ENCODE measurements around the gene ZBTB44.
A peak's percentile ranks its signal among the peaks of the same experiment; 100 is the strongest.
"Not testable (repeated sequence)": the region's sequence is repeated elsewhere in the genome, so short reads cannot be mapped to it uniquely, and the experiment has no call there.

Gene ZBTB44

GRCh38 chr11:130312046-130312445, 2.7 kb downstream of the ZBTB44 start:
- DNase-seq (ENCODE audit: low read depth), result no peak

GRCh38 chr11:130310622-130311021, 4.1 kb downstream of the ZBTB44 start:
- DNase-seq (ENCODE audit: low read depth), result no peak

- peak; percentile 84 for DNase-seq (ENCODE audit: low read depth)
These were observed 5.8 kb downstream of the ZBTB44 start for GRCh38 chr11:130308886-130309285.

DNA sequence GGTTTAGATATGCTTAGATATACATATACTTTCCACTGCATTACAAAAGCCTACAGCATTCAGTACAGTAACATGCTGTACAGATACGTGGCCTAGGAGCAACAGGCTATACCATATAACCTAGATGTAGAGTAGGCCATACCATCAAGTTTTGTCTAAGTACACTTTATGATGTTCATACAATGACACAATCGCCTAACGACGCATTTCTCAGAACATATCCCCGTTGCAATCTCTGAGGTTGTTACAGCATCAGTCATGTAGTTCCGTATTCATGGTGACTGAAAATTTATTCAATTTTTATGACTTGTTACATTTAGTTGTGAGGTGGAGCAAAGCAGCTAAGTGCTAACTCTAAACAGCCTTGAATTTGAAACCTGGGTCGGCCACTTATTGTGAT, 6.7 kb downstream of the ZBTB44 start:
- no peak for DNase-seq (ENCODE audit: low read depth)

DNA sequence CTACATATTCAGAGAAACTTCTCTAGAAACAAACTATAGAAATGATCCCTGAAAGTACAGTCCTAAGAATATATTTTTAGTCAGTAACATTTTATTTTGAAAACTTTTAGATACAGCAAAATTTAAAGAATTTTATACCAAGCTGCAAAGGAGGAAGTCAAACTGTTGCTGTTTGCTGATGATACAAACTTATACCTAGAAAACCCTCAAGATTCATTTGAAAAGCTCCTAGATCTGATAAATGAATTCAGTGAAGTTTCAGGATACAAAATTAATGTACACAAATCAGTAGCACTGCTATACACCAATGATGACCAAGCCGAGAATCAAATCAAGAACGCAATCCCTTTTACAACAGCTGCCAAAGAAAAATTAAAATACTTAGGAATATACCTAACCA, 10.1 kb downstream of the ZBTB44 start:
- DNase-seq (ENCODE audit: low read depth), result no peak

- DNase-seq (ENCODE audit: low read depth), result no peak
These were observed 13.7 kb downstream of the ZBTB44 start for GRCh38 chr11:130301002-130301401.

DNA sequence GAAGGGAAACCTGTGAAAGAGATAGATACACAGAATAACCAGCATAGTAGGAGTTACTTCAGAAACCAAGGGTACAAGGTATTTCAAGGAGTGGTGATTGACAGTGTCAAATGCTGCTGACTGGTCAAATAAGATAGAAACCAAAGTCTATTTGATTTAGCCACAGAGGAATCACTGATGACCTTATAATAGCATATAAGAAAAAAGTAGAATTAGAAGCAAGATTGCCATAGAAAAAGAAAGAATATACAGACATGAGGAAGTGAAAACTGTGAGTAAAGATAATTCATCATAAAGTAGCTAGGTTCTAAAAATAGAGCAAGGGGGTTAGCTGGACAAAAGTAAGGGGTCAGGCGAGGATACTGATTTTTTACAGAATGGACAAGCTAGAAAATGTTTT, 14.2 kb downstream of the ZBTB44 start:
- no peak for DNase-seq (ENCODE audit: low read depth)

- DNase-seq (ENCODE audit: low read depth), result no peak
These were observed 14.7 kb downstream of the ZBTB44 start for GRCh38 chr11:130299978-130300377.

DNA sequence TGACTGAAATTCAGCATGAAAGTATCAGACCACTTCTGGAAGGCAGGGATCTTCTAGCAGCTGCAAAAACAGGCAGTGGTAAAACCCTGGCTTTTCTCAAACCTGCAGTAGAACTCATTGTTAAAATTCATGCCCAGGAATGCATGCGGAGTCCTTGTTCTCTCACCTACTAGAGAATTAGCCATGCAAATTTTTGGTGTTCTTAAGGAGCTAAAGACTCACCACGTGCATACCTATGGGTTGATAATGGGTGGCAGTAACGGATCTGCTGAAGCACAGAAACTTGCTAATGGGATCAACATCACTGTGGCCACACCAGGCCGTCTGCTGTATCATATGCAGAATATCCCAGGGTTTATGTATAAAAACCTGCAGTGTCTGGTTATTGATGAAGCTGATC, 19.1 kb downstream of the ZBTB44 start:
- no peak for DNase-seq (ENCODE audit: low read depth)

- no peak for DNase-seq (ENCODE audit: low read depth)
These were observed 32.6 kb downstream of the ZBTB44 start for GRCh38 chr11:130282111-130282510.

GRCh38 chr11:130281341-130281740, 33.4 kb downstream of the ZBTB44 start:
- not testable (repeated sequence) for DNase-seq (ENCODE audit: low read depth)

DNA sequence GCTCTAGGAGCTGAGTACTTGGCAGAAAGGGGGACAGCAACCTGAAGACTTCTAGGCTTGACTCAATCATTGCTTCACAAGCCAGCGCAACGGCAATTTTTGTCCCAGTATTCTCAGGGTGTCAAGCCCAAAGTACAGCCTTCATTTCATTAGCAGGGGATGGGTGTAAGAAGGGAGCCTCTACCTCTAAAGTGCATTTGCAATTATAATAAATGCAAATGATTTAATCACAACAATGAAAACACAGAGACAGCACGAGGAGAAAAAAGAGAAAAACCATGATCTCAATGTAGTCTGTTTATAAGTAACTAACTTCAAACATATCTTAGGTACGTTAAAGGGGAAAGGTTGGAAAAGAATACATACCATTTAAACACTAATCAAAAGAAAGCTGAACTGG, 34.7 kb downstream of the ZBTB44 start:
- DNase-seq (ENCODE audit: low read depth), result no peak

DNA sequence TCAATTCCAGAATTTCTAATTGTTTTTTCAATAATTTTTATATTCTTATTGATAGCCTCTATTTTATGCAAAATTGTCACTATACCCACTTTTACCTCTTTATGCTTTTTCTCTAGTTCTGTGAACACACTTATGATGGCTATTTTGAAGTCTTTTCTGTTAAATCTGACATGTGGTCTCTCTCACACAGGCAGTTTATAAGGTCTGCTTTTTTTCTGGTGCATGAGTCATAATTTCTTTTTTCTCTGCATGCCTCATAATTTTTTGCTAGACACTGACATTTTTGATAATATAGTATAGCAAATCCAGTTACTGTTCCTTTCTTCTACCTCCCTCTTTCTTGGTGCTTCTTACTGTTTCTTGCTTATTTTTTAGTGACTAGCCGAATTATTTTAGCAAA, 36.0 kb downstream of the ZBTB44 start:
- DNase-seq (ENCODE audit: low read depth), result peak; percentile 24

DNA sequence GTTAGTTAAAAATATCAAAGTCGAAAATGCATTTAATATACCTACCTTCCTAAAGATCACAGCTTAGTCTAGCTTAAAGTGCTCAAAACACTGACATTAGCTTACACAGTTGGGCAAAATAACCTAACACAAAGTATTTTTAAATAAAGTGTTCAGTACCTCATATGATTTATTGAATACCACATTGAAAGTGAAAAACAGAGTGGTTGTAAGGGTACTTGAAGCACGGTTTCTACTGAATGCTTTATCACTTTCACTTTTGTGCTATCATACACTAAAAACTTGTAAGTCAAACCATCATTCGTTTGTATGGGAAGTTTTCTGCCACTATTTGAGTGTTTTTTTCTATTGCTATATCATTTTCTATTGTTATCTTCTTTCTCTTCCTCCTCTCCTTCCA, 36.6 kb downstream of the ZBTB44 start:
- no peak for DNase-seq (ENCODE audit: low read depth)

- no peak for DNase-seq (ENCODE audit: low read depth)
These were observed 42.4 kb downstream of the ZBTB44 start for GRCh38 chr11:130272336-130272735.

DNA sequence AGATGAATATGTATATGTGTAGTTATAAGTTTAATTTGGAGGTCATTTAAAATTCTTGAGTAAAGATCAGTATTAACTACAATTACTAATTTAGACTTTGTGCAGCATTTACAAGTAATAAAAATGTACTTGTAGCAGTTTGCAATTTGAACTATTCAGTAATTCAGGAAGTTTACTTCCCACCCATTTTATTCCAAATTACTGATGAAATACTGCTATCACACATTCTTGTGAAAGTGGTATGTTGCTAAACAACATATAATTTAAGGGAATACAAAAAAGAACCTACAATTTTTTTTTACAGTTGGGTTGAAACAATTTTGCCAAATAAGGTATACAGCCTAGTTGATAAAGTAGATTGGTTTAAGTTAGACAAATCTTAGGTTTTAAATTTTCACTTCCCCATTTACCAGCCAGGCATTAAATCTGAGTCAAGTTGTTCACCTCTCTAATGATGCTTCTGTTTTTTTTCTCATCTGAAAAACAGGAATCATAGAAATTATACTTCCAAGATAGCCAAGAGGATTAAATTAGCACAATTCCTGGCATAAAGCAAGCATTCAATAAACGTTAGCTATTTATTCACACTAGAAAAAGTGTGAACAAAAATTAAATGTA, 45.3 kb downstream of the ZBTB44 start:
- no peak for DNase-seq (ENCODE audit: low read depth)

DNA sequence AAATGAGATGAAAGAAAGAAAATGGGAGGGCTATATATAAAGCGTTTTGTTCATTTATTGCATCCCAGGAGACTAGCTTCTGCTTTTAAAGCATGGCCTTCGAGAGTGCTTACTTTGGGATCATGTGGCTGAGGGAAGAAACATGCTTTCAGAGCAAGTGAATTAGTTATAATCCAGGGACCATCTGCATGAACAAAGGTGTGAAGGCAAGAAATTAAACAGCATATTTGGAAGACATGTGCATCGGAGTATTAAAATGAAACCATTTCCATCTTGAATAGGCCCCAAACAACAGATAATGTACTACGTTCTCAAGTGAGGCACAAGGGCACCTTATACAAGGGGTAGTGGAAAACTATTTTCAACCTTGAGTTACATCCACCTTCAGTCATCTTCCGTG, 51.4 kb downstream of the ZBTB44 start:
- DNase-seq (ENCODE audit: low read depth), result no peak

GRCh38 chr11:130262424-130262823, 52.3 kb downstream of the ZBTB44 start:
- no peak for DNase-seq (ENCODE audit: low read depth)

- no peak for DNase-seq (ENCODE audit: low read depth)
These were observed 53.1 kb downstream of the ZBTB44 start for GRCh38 chr11:130261571-130261970.

- DNase-seq (ENCODE audit: low read depth), result no peak
These were observed 54.0 kb downstream of the ZBTB44 start for GRCh38 chr11:130260742-130261141.

- DNase-seq (ENCODE audit: low read depth), result no peak
These were observed 54.6 kb downstream of the ZBTB44 start for GRCh38 chr11:130260080-130260627.

DNA sequence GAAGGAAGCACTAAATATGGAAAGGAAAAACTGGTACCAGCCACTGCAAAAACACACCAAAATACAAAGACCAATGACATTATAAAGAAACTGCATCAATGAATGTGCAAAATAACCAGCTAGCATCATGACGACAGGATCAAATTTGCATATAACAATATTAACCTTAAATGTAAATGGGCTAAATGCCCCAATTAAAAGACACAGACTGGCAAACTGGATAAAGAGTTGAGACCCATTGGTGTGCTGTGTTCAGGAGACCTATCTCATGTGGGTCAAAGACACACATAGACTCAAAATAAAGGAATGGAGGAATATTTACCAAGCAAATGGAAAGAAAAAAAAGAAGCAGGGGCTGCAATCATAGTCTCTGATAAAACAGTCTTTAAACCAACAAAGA, 63.0 kb downstream of the ZBTB44 start:
- DNase-seq (ENCODE audit: low read depth), result not testable (repeated sequence)

DNA sequence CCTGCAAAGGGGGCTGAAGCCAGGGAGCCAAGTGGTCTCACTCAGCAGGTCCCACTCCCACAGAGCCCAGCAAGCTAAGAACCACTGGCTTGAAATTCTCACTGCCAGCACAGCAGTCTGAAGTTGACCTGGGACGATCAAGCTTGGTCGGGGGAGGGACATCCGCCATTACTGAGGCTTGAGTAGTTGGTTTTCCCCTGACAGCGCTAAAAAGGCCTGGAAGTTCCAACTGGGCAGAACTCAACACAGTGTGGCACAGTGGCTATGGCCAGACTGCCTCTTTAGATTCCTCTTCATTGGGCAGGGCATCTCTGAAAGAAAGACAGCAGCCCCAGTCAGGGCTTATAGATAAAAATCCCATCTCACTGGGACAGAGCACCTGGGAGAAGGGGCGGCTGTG, 64.8 kb downstream of the ZBTB44 start:
- DNase-seq (ENCODE audit: low read depth), result not testable (repeated sequence)

DNA sequence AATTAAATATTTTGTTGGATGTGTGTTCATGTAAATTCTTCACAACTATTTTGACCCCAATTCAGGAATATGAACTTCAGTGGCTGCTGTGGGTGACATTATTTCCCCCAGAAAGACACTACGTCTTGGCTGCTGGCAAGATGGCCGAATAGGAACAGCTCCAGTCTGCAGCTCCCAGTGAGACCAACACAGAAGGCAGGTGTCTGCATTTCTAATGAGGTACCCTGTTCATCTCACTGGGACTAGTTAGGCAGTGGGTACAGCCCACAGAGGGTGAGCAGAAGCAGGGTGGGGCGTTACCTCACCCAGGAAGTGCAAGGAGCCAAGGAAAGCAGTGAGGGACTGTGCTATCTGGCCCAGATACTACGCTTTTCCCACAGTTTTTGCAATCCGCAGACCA, 65.3 kb downstream of the ZBTB44 start:
- no peak for DNase-seq (ENCODE audit: low read depth)
